ENCODE results near the gene TMEM229A. TPM values are rescaled to one million over a fixed set of nuclear protein-coding genes. Genes with fewer than 3 reads are reported as not detected.

TMEM229A gene
- total RNA-seq, 1 experiment from 2014 or later, result 0.74 TPM

DNA sequence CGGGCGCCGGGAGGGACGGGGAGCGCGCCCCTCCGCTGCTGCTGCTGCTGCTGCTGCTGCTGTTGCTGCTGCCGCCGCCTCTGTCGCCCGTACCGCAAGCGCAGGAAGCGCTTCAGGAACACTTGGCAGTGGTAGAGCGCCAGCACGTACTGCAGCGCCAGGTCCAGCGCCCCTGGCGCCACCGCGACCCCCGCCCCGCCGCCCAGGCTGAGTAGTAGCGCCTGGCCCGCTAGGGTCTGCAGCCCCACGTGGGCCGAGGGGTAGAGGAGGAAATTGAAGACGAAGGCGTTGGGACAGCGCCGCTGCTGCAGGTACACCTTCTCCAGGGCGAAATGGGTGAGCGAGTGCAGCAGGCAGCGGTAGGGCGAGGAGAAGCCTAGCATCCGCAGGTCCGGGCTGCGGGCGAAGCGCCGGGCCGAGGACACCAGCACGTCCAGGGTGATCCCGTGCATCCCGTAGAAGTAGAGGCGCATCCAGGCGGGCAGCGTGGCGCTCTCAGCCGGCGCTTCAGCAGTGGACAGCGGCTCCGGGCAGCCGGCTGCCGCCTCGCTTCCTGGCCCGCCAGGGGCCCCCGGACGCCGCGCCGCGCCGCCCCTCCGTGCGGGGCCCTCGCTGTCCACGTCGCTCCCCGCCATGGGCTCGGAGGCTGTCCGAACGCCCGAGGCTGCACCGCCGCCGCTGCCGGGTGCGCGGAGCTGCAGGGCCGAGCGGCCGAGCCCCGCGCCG lies at the start of gene TMEM229A (continued):
- TF ChIP-seq JUN (CRISPR knock-in tag; IDR thresholded peaks at IDR 0.05), result no peak
- TF ChIP-seq, protein P1, sequence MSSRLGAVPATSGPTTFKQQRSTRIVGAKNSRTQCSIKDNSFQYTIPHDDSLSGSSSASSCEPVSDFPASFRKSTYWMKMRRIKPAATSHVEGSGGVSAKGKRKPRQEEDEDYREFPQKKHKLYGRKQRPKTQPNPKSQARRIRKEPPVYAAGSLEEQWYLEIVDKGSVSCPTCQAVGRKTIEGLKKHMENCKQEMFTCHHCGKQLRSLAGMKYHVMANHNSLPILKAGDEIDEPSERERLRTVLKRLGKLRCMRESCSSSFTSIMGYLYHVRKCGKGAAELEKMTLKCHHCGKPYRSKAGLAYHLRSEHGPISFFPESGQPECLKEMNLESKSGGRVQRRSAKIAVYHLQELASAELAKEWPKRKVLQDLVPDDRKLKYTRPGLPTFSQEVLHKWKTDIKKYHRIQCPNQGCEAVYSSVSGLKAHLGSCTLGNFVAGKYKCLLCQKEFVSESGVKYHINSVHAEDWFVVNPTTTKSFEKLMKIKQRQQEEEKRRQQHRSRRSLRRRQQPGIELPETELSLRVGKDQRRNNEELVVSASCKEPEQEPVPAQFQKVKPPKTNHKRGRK (CRISPR knock-in tag; IDR thresholded peaks at IDR 0.05; ENCODE audit: borderline replicate concordance), result no peak
- TF ChIP-seq, protein P2, sequence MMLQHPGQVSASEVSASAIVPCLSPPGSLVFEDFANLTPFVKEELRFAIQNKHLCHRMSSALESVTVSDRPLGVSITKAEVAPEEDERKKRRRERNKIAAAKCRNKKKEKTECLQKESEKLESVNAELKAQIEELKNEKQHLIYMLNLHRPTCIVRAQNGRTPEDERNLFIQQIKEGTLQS (CRISPR knock-in tag; conservative IDR thresholded peaks at IDR 0.05), result no peak
- TF ChIP-seq KAT7 (CRISPR knock-in tag; IDR thresholded peaks at IDR 0.05; ENCODE audit: borderline replicate concordance), result peak; percentile 97
- peak; percentile 78; the same call in 1 of the 2 replicates for TF ChIP-seq MYBL2 (CRISPR knock-in tag; IDR thresholded peaks at IDR 0.05)
- TF ChIP-seq ELF4 (CRISPR knock-in tag; IDR thresholded peaks at IDR 0.05; ENCODE audit: low read depth), result no peak
- TF ChIP-seq ZNF138 (CRISPR knock-in tag; conservative IDR thresholded peaks at IDR 0.05), result no peak
- TF ChIP-seq SMAD4 (CRISPR knock-in tag; IDR thresholded peaks at IDR 0.05), result peak; percentile 51; the same call in 1 of the 2 replicates
- TF ChIP-seq, protein P3, sequence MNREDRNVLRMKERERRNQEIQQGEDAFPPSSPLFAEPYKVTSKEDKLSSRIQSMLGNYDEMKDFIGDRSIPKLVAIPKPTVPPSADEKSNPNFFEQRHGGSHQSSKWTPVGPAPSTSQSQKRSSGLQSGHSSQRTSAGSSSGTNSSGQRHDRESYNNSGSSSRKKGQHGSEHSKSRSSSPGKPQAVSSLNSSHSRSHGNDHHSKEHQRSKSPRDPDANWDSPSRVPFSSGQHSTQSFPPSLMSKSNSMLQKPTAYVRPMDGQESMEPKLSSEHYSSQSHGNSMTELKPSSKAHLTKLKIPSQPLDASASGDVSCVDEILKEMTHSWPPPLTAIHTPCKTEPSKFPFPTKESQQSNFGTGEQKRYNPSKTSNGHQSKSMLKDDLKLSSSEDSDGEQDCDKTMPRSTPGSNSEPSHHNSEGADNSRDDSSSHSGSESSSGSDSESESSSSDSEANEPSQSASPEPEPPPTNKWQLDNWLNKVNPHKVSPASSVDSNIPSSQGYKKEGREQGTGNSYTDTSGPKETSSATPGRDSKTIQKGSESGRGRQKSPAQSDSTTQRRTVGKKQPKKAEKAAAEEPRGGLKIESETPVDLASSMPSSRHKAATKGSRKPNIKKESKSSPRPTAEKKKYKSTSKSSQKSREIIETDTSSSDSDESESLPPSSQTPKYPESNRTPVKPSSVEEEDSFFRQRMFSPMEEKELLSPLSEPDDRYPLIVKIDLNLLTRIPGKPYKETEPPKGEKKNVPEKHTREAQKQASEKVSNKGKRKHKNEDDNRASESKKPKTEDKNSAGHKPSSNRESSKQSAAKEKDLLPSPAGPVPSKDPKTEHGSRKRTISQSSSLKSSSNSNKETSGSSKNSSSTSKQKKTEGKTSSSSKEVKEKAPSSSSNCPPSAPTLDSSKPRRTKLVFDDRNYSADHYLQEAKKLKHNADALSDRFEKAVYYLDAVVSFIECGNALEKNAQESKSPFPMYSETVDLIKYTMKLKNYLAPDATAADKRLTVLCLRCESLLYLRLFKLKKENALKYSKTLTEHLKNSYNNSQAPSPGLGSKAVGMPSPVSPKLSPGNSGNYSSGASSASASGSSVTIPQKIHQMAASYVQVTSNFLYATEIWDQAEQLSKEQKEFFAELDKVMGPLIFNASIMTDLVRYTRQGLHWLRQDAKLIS (CRISPR knock-in tag; IDR thresholded peaks at IDR 0.05; ENCODE audit: borderline replicate concordance), result peak; percentile 55; the same call in 1 of the 2 replicates
- TF ChIP-seq, protein P4, sequence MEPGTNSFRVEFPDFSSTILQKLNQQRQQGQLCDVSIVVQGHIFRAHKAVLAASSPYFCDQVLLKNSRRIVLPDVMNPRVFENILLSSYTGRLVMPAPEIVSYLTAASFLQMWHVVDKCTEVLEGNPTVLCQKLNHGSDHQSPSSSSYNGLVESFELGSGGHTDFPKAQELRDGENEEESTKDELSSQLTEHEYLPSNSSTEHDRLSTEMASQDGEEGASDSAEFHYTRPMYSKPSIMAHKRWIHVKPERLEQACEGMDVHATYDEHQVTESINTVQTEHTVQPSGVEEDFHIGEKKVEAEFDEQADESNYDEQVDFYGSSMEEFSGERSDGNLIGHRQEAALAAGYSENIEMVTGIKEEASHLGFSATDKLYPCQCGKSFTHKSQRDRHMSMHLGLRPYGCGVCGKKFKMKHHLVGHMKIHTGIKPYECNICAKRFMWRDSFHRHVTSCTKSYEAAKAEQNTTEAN (CRISPR knock-in tag; IDR thresholded peaks at IDR 0.05), result no peak
- TF ChIP-seq TEAD1 (CRISPR knock-in tag; IDR thresholded peaks at IDR 0.05), result peak; percentile 62
- TF ChIP-seq, protein P5, sequence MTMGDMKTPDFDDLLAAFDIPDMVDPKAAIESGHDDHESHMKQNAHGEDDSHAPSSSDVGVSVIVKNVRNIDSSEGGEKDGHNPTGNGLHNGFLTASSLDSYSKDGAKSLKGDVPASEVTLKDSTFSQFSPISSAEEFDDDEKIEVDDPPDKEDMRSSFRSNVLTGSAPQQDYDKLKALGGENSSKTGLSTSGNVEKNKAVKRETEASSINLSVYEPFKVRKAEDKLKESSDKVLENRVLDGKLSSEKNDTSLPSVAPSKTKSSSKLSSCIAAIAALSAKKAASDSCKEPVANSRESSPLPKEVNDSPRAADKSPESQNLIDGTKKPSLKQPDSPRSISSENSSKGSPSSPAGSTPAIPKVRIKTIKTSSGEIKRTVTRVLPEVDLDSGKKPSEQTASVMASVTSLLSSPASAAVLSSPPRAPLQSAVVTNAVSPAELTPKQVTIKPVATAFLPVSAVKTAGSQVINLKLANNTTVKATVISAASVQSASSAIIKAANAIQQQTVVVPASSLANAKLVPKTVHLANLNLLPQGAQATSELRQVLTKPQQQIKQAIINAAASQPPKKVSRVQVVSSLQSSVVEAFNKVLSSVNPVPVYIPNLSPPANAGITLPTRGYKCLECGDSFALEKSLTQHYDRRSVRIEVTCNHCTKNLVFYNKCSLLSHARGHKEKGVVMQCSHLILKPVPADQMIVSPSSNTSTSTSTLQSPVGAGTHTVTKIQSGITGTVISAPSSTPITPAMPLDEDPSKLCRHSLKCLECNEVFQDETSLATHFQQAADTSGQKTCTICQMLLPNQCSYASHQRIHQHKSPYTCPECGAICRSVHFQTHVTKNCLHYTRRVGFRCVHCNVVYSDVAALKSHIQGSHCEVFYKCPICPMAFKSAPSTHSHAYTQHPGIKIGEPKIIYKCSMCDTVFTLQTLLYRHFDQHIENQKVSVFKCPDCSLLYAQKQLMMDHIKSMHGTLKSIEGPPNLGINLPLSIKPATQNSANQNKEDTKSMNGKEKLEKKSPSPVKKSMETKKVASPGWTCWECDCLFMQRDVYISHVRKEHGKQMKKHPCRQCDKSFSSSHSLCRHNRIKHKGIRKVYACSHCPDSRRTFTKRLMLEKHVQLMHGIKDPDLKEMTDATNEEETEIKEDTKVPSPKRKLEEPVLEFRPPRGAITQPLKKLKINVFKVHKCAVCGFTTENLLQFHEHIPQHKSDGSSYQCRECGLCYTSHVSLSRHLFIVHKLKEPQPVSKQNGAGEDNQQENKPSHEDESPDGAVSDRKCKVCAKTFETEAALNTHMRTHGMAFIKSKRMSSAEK (CRISPR knock-in tag; IDR thresholded peaks at IDR 0.05; ENCODE audit: borderline replicate concordance), result no peak
- TF ChIP-seq EMX1 (CRISPR knock-in tag; IDR thresholded peaks at IDR 0.05), result no peak
- TF ChIP-seq GABPB1 (CRISPR knock-in tag; IDR thresholded peaks at IDR 0.05), result no peak
- TF ChIP-seq NFYB (CRISPR knock-in tag; conservative IDR thresholded peaks at IDR 0.05; ENCODE audit: low read depth), result no peak
- TF ChIP-seq SOX15 (CRISPR knock-in tag; IDR thresholded peaks at IDR 0.05), result no peak
- TF ChIP-seq RELA (CRISPR knock-in tag; IDR thresholded peaks at IDR 0.05; ENCODE audit: borderline replicate concordance), result no peak
- TF ChIP-seq FOXJ3 (CRISPR knock-in tag; IDR thresholded peaks at IDR 0.05; ENCODE audit: borderline replicate concordance), result no peak
- no peak for TF ChIP-seq GTF2I (CRISPR knock-in tag; conservative IDR thresholded peaks at IDR 0.05)
- TF ChIP-seq ZNF423 (CRISPR knock-in tag; IDR thresholded peaks at IDR 0.05), result no peak
- peak; percentile 84 for TF ChIP-seq SMAD3 (CRISPR knock-in tag; IDR thresholded peaks at IDR 0.05; ENCODE audit: borderline replicate concordance)
- TF ChIP-seq, protein P6, sequence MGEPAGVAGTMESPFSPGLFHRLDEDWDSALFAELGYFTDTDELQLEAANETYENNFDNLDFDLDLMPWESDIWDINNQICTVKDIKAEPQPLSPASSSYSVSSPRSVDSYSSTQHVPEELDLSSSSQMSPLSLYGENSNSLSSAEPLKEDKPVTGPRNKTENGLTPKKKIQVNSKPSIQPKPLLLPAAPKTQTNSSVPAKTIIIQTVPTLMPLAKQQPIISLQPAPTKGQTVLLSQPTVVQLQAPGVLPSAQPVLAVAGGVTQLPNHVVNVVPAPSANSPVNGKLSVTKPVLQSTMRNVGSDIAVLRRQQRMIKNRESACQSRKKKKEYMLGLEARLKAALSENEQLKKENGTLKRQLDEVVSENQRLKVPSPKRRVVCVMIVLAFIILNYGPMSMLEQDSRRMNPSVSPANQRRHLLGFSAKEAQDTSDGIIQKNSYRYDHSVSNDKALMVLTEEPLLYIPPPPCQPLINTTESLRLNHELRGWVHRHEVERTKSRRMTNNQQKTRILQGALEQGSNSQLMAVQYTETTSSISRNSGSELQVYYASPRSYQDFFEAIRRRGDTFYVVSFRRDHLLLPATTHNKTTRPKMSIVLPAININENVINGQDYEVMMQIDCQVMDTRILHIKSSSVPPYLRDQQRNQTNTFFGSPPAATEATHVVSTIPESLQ (CRISPR knock-in tag; IDR thresholded peaks at IDR 0.05), result no peak
- TF ChIP-seq, protein P7, sequence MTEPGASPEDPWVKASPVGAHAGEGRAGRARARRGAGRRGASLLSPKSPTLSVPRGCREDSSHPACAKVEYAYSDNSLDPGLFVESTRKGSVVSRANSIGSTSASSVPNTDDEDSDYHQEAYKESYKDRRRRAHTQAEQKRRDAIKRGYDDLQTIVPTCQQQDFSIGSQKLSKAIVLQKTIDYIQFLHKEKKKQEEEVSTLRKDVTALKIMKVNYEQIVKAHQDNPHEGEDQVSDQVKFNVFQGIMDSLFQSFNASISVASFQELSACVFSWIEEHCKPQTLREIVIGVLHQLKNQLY (CRISPR knock-in tag; IDR thresholded peaks at IDR 0.05), result no peak
- TF ChIP-seq ZNF121 (CRISPR knock-in tag; IDR thresholded peaks at IDR 0.05), result no peak

Data from WTC11 (cell line).